ENCODE data around the gene ACP6.
A peak's percentile ranks its signal among the peaks of the same experiment; 100 is the strongest.

Gene ACP6

GRCh38 chr1:147673406-147673805 lies 3.1 kb upstream of the ACP6 start:
- TF ChIP-seq CTCF (IDR thresholded peaks at IDR 0.05; ENCODE audit: low read depth, low read length) = no peak
- no peak overlapping the region for H3K4me3 ChIP-seq (ENCODE audit: low read depth, low read length)

- H3K4me3 ChIP-seq (ENCODE audit: low read depth, low read length) = peak overlapping the region; percentile 71
- TF ChIP-seq CTCF (IDR thresholded peaks at IDR 0.05; ENCODE audit: low read depth, low read length) = no peak
Observed at GRCh38 chr1:147669469-147670318, 630 bp downstream of the ACP6 start.

GRCh38 chr1:147665521-147665920 lies 4.8 kb downstream of the ACP6 start:
- H3K4me3 ChIP-seq (ENCODE audit: low read depth, low read length) = no peak overlapping the region
- 0 out of 2 replicates have a peak, but pooled peaks have one; percentile 14 for TF ChIP-seq CTCF (IDR thresholded peaks at IDR 0.05; ENCODE audit: low read depth, low read length)

- H3K4me3 ChIP-seq (ENCODE audit: low read depth, low read length) = no peak overlapping the region
- TF ChIP-seq CTCF (IDR thresholded peaks at IDR 0.05; ENCODE audit: low read depth, low read length) = no peak
Observed at GRCh38 chr1:147664206-147664605, 6.1 kb downstream of the ACP6 start.

GRCh38 chr1:147654511-147654910 lies 15.8 kb downstream of the ACP6 start:
- H3K4me3 ChIP-seq (ENCODE audit: low read depth, low read length) = no peak overlapping the region
- TF ChIP-seq CTCF (IDR thresholded peaks at IDR 0.05; ENCODE audit: low read depth, low read length) = no peak

GRCh38 chr1:147652306-147652705 lies 18.0 kb downstream of the ACP6 start:
- no peak for TF ChIP-seq CTCF (IDR thresholded peaks at IDR 0.05; ENCODE audit: low read depth, low read length)
- H3K4me3 ChIP-seq (ENCODE audit: low read depth, low read length) = no peak overlapping the region

GRCh38 chr1:147651466-147651865 lies 18.9 kb downstream of the ACP6 start:
- no peak overlapping the region for H3K4me3 ChIP-seq (ENCODE audit: low read depth, low read length)
- TF ChIP-seq CTCF (IDR thresholded peaks at IDR 0.05; ENCODE audit: low read depth, low read length) = no peak

Measured in WI38 (cell line).